ENCODE measurements around the gene HMGCS1. TPM values are rescaled to one million over a fixed set of nuclear protein-coding genes. Genes with fewer than 3 reads are reported as not detected.

Gene HMGCS1
- total and polyA plus RNA-seq, 2 donors = 17.8 to 20.1 TPM

DNA sequence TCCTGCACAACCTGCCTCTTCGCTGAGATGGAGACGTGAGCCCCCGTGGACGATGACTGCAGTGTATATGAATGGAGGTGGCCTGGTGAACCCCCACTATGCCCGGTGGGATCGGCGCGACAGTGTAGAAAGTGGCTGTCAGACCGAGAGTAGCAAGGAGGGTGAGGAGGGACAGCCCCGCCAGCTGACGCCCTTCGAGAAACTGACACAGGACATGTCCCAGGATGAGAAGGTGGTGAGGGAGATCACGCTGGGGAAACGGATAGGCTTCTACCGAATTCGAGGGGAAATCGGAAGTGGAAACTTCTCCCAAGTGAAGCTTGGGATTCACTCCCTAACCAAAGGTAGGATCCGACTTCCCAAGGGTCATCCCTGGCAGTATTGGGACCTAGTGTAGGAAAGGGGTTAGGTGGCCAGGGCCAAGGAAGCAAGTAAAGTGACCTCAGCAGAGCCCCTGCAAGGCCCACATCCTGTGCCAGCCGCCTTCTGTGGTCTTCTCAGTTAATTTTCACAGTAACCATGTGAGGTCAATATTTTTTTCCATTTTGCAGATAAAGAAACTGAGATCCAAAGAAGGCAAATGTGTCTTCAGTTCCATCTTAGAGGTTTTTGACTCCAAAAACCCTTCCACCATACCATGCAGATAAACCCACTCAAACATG lies 67.4 kb downstream of the HMGCS1 start:
- Histone ChIP-seq H3K27ac (ENCODE audit: low read depth in 1 of 2, low read length in 1 of 2) (no peak overlapping the region), H3K36me3 (ENCODE audit: control insufficient read depth in 2 of 2, insufficient read depth in 2 of 2, low read length in 1 of 2) (no peaks in the 10 kb centered on the region), H3K27me3 (ENCODE audit: control insufficient read depth in 2 of 2, insufficient read depth in 1 of 2, low read length in 1 of 2) (no peaks in the 10 kb centered on the region), H3K9me3 (ENCODE audit: control insufficient read depth in 2 of 2, insufficient read depth in 1 of 2, low read length in 1 of 2) (no peaks in the 10 kb centered on the region), H3K4me3 (ENCODE audit: low read length in 2 of 2) (no peak overlapping the region), H3K4me1 (ENCODE audit: control insufficient read depth in 2 of 2, insufficient read depth in 2 of 2, low read length in 2 of 2) (no peaks in the 10 kb centered on the region)
- DNase-seq (ENCODE audit: low read depth in 6 of 9, low spot score in 9 of 9) = no peak
- 97% methylated on average over 19 of the region's 19 CpGs for WGBS

DNA sequence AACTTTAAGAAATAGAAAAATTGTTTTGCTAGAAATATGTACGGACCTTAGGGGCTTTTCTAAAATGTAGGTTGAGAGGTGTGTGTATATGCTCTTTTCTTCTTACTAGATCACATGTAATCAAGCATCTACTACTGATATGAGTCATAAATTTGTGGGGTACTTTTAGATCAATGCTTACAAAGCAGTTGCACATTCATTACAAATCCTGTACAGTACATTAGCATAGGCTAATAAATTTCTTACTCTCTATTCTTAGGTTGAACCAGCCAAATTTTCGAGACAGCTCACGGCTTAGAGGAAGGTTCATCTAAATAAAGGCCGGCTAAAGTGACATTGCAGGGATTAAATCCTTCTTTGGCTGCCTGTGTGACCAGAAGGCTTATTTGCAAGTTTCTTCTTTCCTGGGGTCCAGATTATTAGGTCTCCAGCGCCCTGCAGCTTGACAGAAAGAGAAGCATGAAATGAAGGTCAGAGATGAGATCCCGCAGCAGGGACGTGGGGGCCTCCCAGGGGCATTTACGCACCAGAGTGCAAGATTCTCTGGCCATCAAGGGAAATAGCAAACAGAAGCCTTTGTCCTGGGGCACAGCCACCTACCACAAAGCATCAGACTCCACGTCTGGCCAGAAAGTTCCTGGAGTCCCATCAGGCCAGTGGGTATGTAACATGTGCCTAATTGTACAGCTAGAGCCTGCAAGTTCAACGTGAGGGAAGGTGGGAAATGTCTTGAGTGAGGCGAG lies 68.2 kb downstream of the HMGCS1 start:
- no peaks in the 10 kb centered on the region for H3K9me3 ChIP-seq (ENCODE audit: control insufficient read depth in 2 of 2, insufficient read depth in 1 of 2, low read length in 1 of 2)
- H3K4me1 ChIP-seq (ENCODE audit: control insufficient read depth in 2 of 2, insufficient read depth in 2 of 2, low read length in 2 of 2) = no peaks in the 10 kb centered on the region
- whole genome bisulfite sequencing = 90% methylated on average over 11 of the region's 11 CpGs
- H3K36me3 ChIP-seq (ENCODE audit: control insufficient read depth in 2 of 2, insufficient read depth in 2 of 2, low read length in 1 of 2) = no peaks in the 10 kb centered on the region
- no peaks in the 10 kb centered on the region for H3K27me3 ChIP-seq (ENCODE audit: control insufficient read depth in 2 of 2, insufficient read depth in 1 of 2, low read length in 1 of 2)
- DNase-seq (ENCODE audit: low read depth in 6 of 9, low spot score in 9 of 9) = no peak
- no peak overlapping the region for H3K4me3 ChIP-seq (ENCODE audit: low read length in 2 of 2)
- H3K27ac ChIP-seq (ENCODE audit: low read depth in 1 of 2, low read length in 1 of 2) = no peak overlapping the region

DNA sequence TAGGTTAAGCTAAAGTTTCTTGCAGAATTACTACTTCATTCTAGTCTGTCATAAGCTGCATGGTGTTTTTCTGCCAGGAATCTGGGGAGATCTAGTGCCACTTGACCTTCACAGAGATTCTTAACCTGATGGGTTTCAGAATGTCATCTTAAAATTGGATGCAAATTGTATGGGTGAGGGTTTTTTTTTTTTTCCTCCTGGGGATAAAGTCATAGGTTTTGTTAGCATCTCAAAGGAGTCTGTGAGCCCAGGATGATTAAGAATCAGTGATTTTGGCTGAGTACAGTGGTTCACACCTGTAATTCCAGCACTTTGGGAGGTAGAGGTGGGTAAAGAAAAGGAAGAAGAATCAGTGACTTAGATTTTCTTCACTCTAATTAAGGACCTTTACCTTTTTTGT lies 69.9 kb downstream of the HMGCS1 start:
- Histone ChIP-seq H3K4me3 (ENCODE audit: low read length in 2 of 2) (no peak overlapping the region), H3K9me3 (ENCODE audit: control insufficient read depth in 2 of 2, insufficient read depth in 1 of 2, low read length in 1 of 2) (no peaks in the 10 kb centered on the region), H3K4me1 (ENCODE audit: control insufficient read depth in 2 of 2, insufficient read depth in 2 of 2, low read length in 2 of 2) (no peaks in the 10 kb centered on the region), H3K27ac (ENCODE audit: low read depth in 1 of 2, low read length in 1 of 2) (no peak overlapping the region), H3K27me3 (ENCODE audit: control insufficient read depth in 2 of 2, insufficient read depth in 1 of 2, low read length in 1 of 2) (no peaks in the 10 kb centered on the region), H3K36me3 (ENCODE audit: control insufficient read depth in 2 of 2, insufficient read depth in 2 of 2, low read length in 1 of 2) (no peaks in the 10 kb centered on the region)
- no peak for DNase-seq (ENCODE audit: low read depth in 6 of 9, low spot score in 9 of 9)

DNA sequence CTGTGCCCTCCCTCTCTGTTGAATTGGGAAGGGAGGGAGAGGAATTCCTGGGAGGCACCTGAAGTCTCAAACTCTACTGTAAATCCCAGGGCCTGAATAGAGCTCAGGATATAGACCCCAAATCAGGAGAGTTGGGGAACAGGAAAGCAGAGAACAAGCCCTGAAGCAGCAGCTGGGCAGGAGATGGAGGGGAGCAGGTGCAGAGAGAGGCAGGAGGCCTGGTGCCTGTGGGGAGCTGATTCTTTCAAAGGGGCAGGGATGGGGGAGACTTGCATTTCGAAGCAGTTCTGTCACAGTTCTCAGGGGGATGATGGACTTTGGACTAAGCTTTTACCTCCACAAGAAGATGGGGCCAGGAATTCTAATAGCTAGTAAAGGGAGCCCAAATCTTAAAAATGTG lies 71.0 kb downstream of the HMGCS1 start:
- Histone ChIP-seq H3K27me3 (ENCODE audit: control insufficient read depth in 2 of 2, insufficient read depth in 1 of 2, low read length in 1 of 2) (no peaks in the 10 kb centered on the region), H3K4me3 (ENCODE audit: low read length in 2 of 2) (no peak overlapping the region), H3K36me3 (ENCODE audit: control insufficient read depth in 2 of 2, insufficient read depth in 2 of 2, low read length in 1 of 2) (no peaks in the 10 kb centered on the region), H3K27ac (ENCODE audit: low read depth in 1 of 2, low read length in 1 of 2) (no peak overlapping the region), H3K9me3 (ENCODE audit: control insufficient read depth in 2 of 2, insufficient read depth in 1 of 2, low read length in 1 of 2) (no peaks in the 10 kb centered on the region), H3K4me1 (ENCODE audit: control insufficient read depth in 2 of 2, insufficient read depth in 2 of 2, low read length in 2 of 2) (no peaks in the 10 kb centered on the region)
- 43% methylated on average over 1 of the region's 1 CpG for WGBS
- DNase-seq (ENCODE audit: low read depth in 6 of 9, low spot score in 9 of 9) = no peak

Other genes with a start within 250 kb of the HMGCS1 start
- 53.9 TPM for gene ZNF131, start 192.5 kb downstream of the HMGCS1 start, total RNA-seq
- 89.9 TPM for gene ZNF131, start 192.5 kb downstream of the HMGCS1 start, polyA plus RNA-seq
- 0.19 TPM for gene NIM1K, start 121.2 kb downstream of the HMGCS1 start, total RNA-seq
- 0.32 TPM for gene NIM1K, start 121.2 kb downstream of the HMGCS1 start, polyA plus RNA-seq
- 2.0 TPM for gene CCL28, start 99.0 kb upstream of the HMGCS1 start, total RNA-seq
- gene CCL28, start 99.0 kb upstream of the HMGCS1 start, polyA plus RNA-seq = 6.5 TPM
- gene TMEM267, start 170.5 kb upstream of the HMGCS1 start, total RNA-seq = 12.4 TPM
- gene TMEM267, start 170.5 kb upstream of the HMGCS1 start, polyA plus RNA-seq = 20.6 TPM
- gene C5orf34, start 201.7 kb upstream of the HMGCS1 start, total RNA-seq = 8.2 TPM
- 5.3 TPM for gene C5orf34, start 201.7 kb upstream of the HMGCS1 start, polyA plus RNA-seq
- gene PAIP1, start 243.7 kb upstream of the HMGCS1 start, total RNA-seq = 75.8 TPM
- 59.2 TPM for gene PAIP1, start 243.7 kb upstream of the HMGCS1 start, polyA plus RNA-seq

All from thymus (tissue), 11 donors.